Mesodermal cell (in vitro differentiated cells): ENCODE data around the gene GGT6.

Source experiments
- H3K27ac ChIP-seq: 2 replicates; pipeline ENCODE4 v1.7.0; 2013; ENCODE audit warnings: mild to moderate bottlenecking, low read depth, low read length, moderate library complexity; ENCODE audit not compliant: severe bottlenecking
- H3K36me3 ChIP-seq: 2 replicates; pipeline ENCODE4 v1.7.1; 2013; ENCODE audit warnings: mild to moderate bottlenecking, low read length, moderate library complexity; ENCODE audit not compliant: control insufficient read depth, insufficient read depth
- H3K4me1 ChIP-seq: one replicate; pipeline ENCODE4 v1.7.1; 2013; ENCODE audit warnings: mild to moderate bottlenecking, low read length; ENCODE audit not compliant: insufficient read depth, control insufficient read depth, poor library complexity, severe bottlenecking
- H3K4me3 ChIP-seq: 2 replicates; pipeline ENCODE4 v1.7.0; 2013; ENCODE audit warnings: low read length, control low read depth, mild to moderate bottlenecking; ENCODE audit not compliant: insufficient read depth, poor library complexity, severe bottlenecking; ENCODE audit errors: extremely low read depth
- H3K9me3 ChIP-seq: 2 replicates; pipeline ENCODE4 v1.7.1; 2013; ENCODE audit warnings: mild to moderate bottlenecking, low read length, moderate library complexity; ENCODE audit not compliant: control insufficient read depth
- WGBS, 2 experiments: methylation state at CpG; one replicate each; pipeline ENCODE4 v1.1.5; 2013; ENCODE audit warnings: missing lambda C conversion rate in 2 of 2; ENCODE audit not compliant: insufficient coverage in 2 of 2; 5-methylcytosine and 5-hydroxymethylcytosine counted together

Gene GGT6

GRCh38 chr17:4509923-4510617 is 50.3 kb downstream of the GGT6 start:
- peaks cover 5% of the 10 kb centered on the region for H3K4me1 ChIP-seq
- H3K27ac ChIP-seq, result no peak overlapping the region
- no peak overlapping the region for H3K4me3 ChIP-seq
- H3K36me3 ChIP-seq, result no peaks in the 10 kb centered on the region
- 92 to 97% methylated on average over 17 to 20 of the region's 21 CpGs for WGBS, 2 experiments
- H3K9me3 ChIP-seq, result no peaks in the 10 kb centered on the region

DNA sequence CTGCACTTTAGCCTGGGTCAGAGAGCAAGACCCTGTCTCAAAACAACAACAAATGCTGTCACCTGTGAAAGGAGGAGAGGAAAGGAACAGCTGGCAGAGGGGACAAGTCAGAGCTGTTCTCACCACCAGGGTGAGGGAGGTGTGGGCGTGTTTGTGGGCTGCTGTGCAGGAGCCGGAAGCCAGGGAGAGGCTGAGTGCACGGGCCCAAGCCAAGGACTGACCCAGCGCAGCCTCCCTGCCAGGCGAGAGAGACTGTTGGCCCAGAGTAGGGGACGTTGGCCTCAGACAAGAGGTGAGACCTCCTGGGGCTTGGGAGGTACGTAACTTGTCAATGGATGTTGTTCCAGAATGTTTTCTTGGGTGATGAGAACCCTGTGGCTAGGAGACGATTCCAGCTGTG is 51.0 kb downstream of the GGT6 start:
- H3K4me3 ChIP-seq, result no peak overlapping the region
- WGBS, 2 experiments, result 84 to 92% methylated on average over 4 to 7 of the region's 8 CpGs
- no peaks in the 10 kb centered on the region for H3K9me3 ChIP-seq
- no peaks in the 10 kb centered on the region for H3K36me3 ChIP-seq
- H3K27ac ChIP-seq, result no peak overlapping the region
- H3K4me1 ChIP-seq, result peaks cover 5% of the 10 kb centered on the region

GRCh38 chr17:4508207-4508606 is 52.2 kb downstream of the GGT6 start:
- Histone ChIP-seq H3K27ac (no peak overlapping the region), H3K36me3 (no peaks in the 10 kb centered on the region), H3K4me3 (no peak overlapping the region), H3K9me3 (no peaks in the 10 kb centered on the region), H3K4me1 (peaks cover 5% of the 10 kb centered on the region)
- WGBS, 2 experiments, result 94 to 100% methylated on average over 3 of the region's 3 CpGs

- H3K36me3 ChIP-seq, result no peaks in the 10 kb centered on the region
- H3K4me3 ChIP-seq, result no peak overlapping the region
- H3K4me1 ChIP-seq, result peaks cover 5% of the 10 kb centered on the region
- no peaks in the 10 kb centered on the region for H3K9me3 ChIP-seq
- no peak overlapping the region for H3K27ac ChIP-seq
- 92 to 95% methylated on average over 8 of the region's 8 CpGs for WGBS, 2 experiments
These were observed 52.8 kb downstream of the GGT6 start for GRCh38 chr17:4507361-4508111.
